HEK293 (cell line): ENCODE data around the gene LENEP.

Experiments
- CTCF ChIA-PET: fragments of 350-600 bp; formaldehyde crosslinking; extraction: SDS; loops from one replicate; lab custom pipeline; 2021; ENCODE audit warnings: antibody characterized with exemption; lab: Yijun Ruan, JAX
- POLR2A ChIA-PET: fragments of 300-600 bp; formaldehyde crosslinking; extraction: SDS; loops from one replicate; lab custom pipeline; 2020; ENCODE audit warnings: antibody characterized with exemption, inconsistent platforms; lab: Yijun Ruan, JAX
- H3K27ac ChIP-seq: fragments of 200-500 bp; sonication (Bioruptor generic); 2 replicates; pipeline ENCODE4 v1.5.1; 2014; ENCODE audit warnings: low read depth, low read length, control low read depth, inconsistent platforms; ENCODE audit errors: extremely low read depth
- H3K36me3 ChIP-seq, 2 experiments: fragments of 200-500 bp in 1 of 2; sonication (Bioruptor generic) in 1 of 2; 1 replicate in 1 of 2; 2 replicates in 1 of 2; pipeline ENCODE4 v1.5.1; 2014 to 2017; ENCODE audit warnings: inconsistent platforms in 2 of 2, low read length in 2 of 2; ENCODE audit not compliant: control insufficient read depth in 2 of 2, insufficient read depth in 1 of 2
- H3K4me1 ChIP-seq: fragments of 200-500 bp; sonication (Bioruptor generic); 2 replicates; pipeline ENCODE4 v1.5.1; 2014; ENCODE audit warnings: mild to moderate bottlenecking, low read length, inconsistent platforms; ENCODE audit not compliant: control insufficient read depth, insufficient read depth
- H3K4me3 ChIP-seq: 2 replicates; pipeline ENCODE4 v1.5.1; 2011; ENCODE audit warnings: low read depth, mild to moderate bottlenecking, control low read depth, low read length, moderate library complexity
- H3K9me3 ChIP-seq: fragments of 200-500 bp; sonication (Bioruptor generic); 2 replicates; pipeline ENCODE4 v1.5.1; 2014; ENCODE audit warnings: low read depth, low read length, inconsistent platforms; ENCODE audit not compliant: control insufficient read depth, insufficient read depth
- GLIS1 ChIP-seq: fragments of 450-650 bp; formaldehyde crosslinking; IDR thresholded peaks from 2 replicates; pipeline ENCODE4 v1.5.1; 2016; ENCODE audit warnings: missing biosample characterization, missing genetic modification characterization
- GLIS2 ChIP-seq: fragments of 450-650 bp; formaldehyde crosslinking; IDR thresholded peaks from 2 replicates; pipeline ENCODE4 v1.5.1; 2016; ENCODE audit warnings: missing biosample characterization, missing genetic modification characterization
- OSR2 ChIP-seq: fragments of 450-650 bp; formaldehyde crosslinking; IDR thresholded peaks from 2 replicates; pipeline ENCODE4 v1.5.1; 2016; ENCODE audit warnings: missing biosample characterization, missing genetic modification characterization
- PATZ1 ChIP-seq: fragments of 450-650 bp; formaldehyde crosslinking; IDR thresholded peaks from 2 replicates; pipeline ENCODE4 v1.5.1; 2016; ENCODE audit warnings: missing biosample characterization, missing genetic modification characterization
- SCRT1 ChIP-seq: fragments of 450-650 bp; formaldehyde crosslinking; IDR thresholded peaks from 2 replicates; pipeline ENCODE4 v1.5.1; 2016; ENCODE audit warnings: missing biosample characterization, missing genetic modification characterization, borderline replicate concordance
- TSHZ1 ChIP-seq: fragments of 450-650 bp; formaldehyde crosslinking; IDR thresholded peaks from 2 replicates; pipeline ENCODE4 v1.5.1; 2016; ENCODE audit warnings: missing biosample characterization, missing genetic modification characterization, borderline replicate concordance
- ZBTB6 ChIP-seq: fragments of 450-650 bp; formaldehyde crosslinking; IDR thresholded peaks from 2 replicates; pipeline ENCODE4 v1.5.1; 2017; ENCODE audit warnings: missing biosample characterization, missing genetic modification characterization
- ZFP3 ChIP-seq: fragments of 450-650 bp; formaldehyde crosslinking; IDR thresholded peaks from 2 replicates; pipeline ENCODE4 v1.5.1; 2016; ENCODE audit warnings: low read depth, missing biosample characterization, missing genetic modification characterization
- ZIC2 ChIP-seq: fragments of 450-650 bp; formaldehyde crosslinking; IDR thresholded peaks from 2 replicates; pipeline ENCODE4 v1.5.1; 2016; ENCODE audit warnings: missing biosample characterization, missing genetic modification characterization
- ZNF10 ChIP-seq: fragments of 450-650 bp; formaldehyde crosslinking; IDR thresholded peaks from 2 replicates; pipeline ENCODE4 v1.5.1; 2017; ENCODE audit warnings: missing biosample characterization, missing genetic modification characterization
- ZNF148 ChIP-seq: fragments of 450-650 bp; formaldehyde crosslinking; IDR thresholded peaks from 2 replicates; pipeline ENCODE4 v1.5.0; 2017; ENCODE audit warnings: missing biosample characterization, missing genetic modification characterization, borderline replicate concordance
- ZNF24 ChIP-seq: fragments of 450-650 bp; formaldehyde crosslinking; IDR thresholded peaks from 2 replicates; pipeline ENCODE4 v1.5.1; 2016; ENCODE audit warnings: missing biosample characterization, missing genetic modification characterization
- ZNF280C ChIP-seq: fragments of 450-650 bp; formaldehyde crosslinking; IDR thresholded peaks from 2 replicates; pipeline ENCODE4 v1.5.1; 2016; ENCODE audit warnings: missing biosample characterization, missing genetic modification characterization
- ZNF366 ChIP-seq: fragments of 450-650 bp; formaldehyde crosslinking; conservative IDR thresholded peaks from 2 replicates; pipeline ENCODE4 v1.5.1; 2016; ENCODE audit warnings: missing biosample characterization, missing genetic modification characterization
- ZNF394 ChIP-seq: fragments of 450-650 bp; formaldehyde crosslinking; IDR thresholded peaks from 2 replicates; pipeline ENCODE4 v1.5.1; 2016; ENCODE audit warnings: missing biosample characterization, missing genetic modification characterization, mild to moderate bottlenecking, moderate library complexity, borderline replicate concordance
- ZNF423 ChIP-seq: fragments of 450-650 bp; formaldehyde crosslinking; IDR thresholded peaks from 2 replicates; pipeline ENCODE4 v1.5.1; 2016; ENCODE audit warnings: missing biosample characterization, missing genetic modification characterization
- ZNF529 ChIP-seq: fragments of 450-650 bp; formaldehyde crosslinking; IDR thresholded peaks from 2 replicates; pipeline ENCODE4 v1.5.1; 2017; ENCODE audit warnings: missing genetic modification characterization, missing biosample characterization; ENCODE audit not compliant: insufficient replicate concordance
- ZNF530 ChIP-seq: fragments of 450-650 bp; formaldehyde crosslinking; IDR thresholded peaks from 2 replicates; pipeline ENCODE4 v1.5.1; 2016; ENCODE audit warnings: low read depth, missing biosample characterization, missing genetic modification characterization
- ZNF571 ChIP-seq: fragments of 450-650 bp; formaldehyde crosslinking; IDR thresholded peaks from 2 replicates; pipeline ENCODE4 v1.5.0; 2017; ENCODE audit warnings: missing biosample characterization, missing genetic modification characterization
- ZNF621 ChIP-seq: fragments of 450-650 bp; formaldehyde crosslinking; IDR thresholded peaks from 2 replicates; pipeline ENCODE4 v1.5.1; 2017; ENCODE audit warnings: missing biosample characterization, missing genetic modification characterization
- ZNF626 ChIP-seq: fragments of 450-650 bp; sonication (Bioruptor Pico); formaldehyde crosslinking; IDR thresholded peaks from 2 replicates; pipeline ENCODE4 v1.5.1; 2018; ENCODE audit warnings: missing biosample characterization, missing genetic modification characterization, inconsistent platforms
- ZNF658 ChIP-seq: fragments of 450-650 bp; formaldehyde crosslinking; IDR thresholded peaks from 2 replicates; pipeline ENCODE4; 2016; ENCODE audit warnings: missing biosample characterization, missing genetic modification characterization

Gene LENEP

GRCh38 chr1:155012026-155012546 is 18.7 kb downstream of the LENEP start (continued):
- TF ChIP-seq ZNF530 (tag by site-specific recombination): no peak
- peak; percentile 64 for TF ChIP-seq ZIC2 (tag by site-specific recombination)
- peak; percentile 67; the same call in 1 of the 2 replicates for TF ChIP-seq ZNF10 (tag by site-specific recombination)
- TF ChIP-seq ZNF366 (tag by site-specific recombination): peak; percentile 77
- TF ChIP-seq ZNF529 (tag by site-specific recombination): no peak
- TF ChIP-seq PATZ1 (tag by site-specific recombination): peak; percentile 90
- no peak for TF ChIP-seq ZNF148 (tag by site-specific recombination)
- peak; percentile 30 for TF ChIP-seq GLIS2 (tag by site-specific recombination)
- peak; percentile 11; the same call in 1 of the 2 replicates for TF ChIP-seq ZNF423
- TF ChIP-seq ZNF621 (tag by site-specific recombination): peak; percentile 61; the same call in 1 of the 2 replicates
- no peak for TF ChIP-seq ZBTB6 (tag by site-specific recombination)
- TF ChIP-seq GLIS1 (tag by site-specific recombination): peak; percentile 50
- no peak for TF ChIP-seq ZNF571 (tag by site-specific recombination)
- TF ChIP-seq OSR2 (tag by site-specific recombination): peak; percentile 100

GRCh38 chr1:155012776-155013602 is 19.6 kb downstream of the LENEP start:
- Histone ChIP-seq H3K9me3 (no peaks in the 10 kb centered on the region), H3K36me3 (peaks cover 0 to 37% of the 10 kb centered on the region in 2 experiments; a peak in 1 of 3 replicates), H3K27ac (no peak overlapping the region), H3K4me3 (no peak overlapping the region), H3K4me1 (peaks cover 13% of the 10 kb centered on the region)
- CTCF ChIA-PET: interaction anchor here (0.6 to 1.4 kb wide), 8 partner anchors 12 to 86 kb away, joined by 3 to 8 read pairs (median 4); partner anchors contain the start of genes ADAM15, LENEP and PYGO2
- POLR2A ChIA-PET: interaction anchor here (1.0 to 1.6 kb wide), 5 partner anchors 9 to 154 kb away, joined by 3 to 8 read pairs (median 5); partner anchors contain the start of gene PYGO2
- TF ChIP-seq ZNF280C (tag by site-specific recombination): no peak
- TF ChIP-seq ZBTB6 (tag by site-specific recombination): no peak
- no peak for TF ChIP-seq ZNF394
- no peak for TF ChIP-seq ZFP3 (tag by site-specific recombination)
- TF ChIP-seq ZNF24 (tag by site-specific recombination): no peak
- no peak for TF ChIP-seq SCRT1
- no peak for TF ChIP-seq ZNF626 (tag by site-specific recombination)
- no peak for TF ChIP-seq ZNF658 (tag by site-specific recombination)
- TF ChIP-seq TSHZ1 (tag by site-specific recombination): no peak
